COR-L47 (cell line): ENCODE data around the gene HKDC1.
"Not testable (repeated sequence)": the region's sequence is repeated elsewhere in the genome, so short reads cannot be mapped to it uniquely, and the experiment has no call there.

Experiments
- DNase-seq: peaks from one replicate; lab custom pipeline; 2025; lab: John Stamatoyannopoulos, UW

HKDC1 gene

GRCh38 chr10:69278446-69278963 lies 58.4 kb downstream of the HKDC1 start, which contains the start of gene HK1:
Gene HK1 (plus strand): TSS chr10:69278496.
- no peak for DNase-seq

- no peak for DNase-seq
Observed at GRCh38 chr10:69279110-69279509, 59.0 kb downstream of the HKDC1 start.

DNA sequence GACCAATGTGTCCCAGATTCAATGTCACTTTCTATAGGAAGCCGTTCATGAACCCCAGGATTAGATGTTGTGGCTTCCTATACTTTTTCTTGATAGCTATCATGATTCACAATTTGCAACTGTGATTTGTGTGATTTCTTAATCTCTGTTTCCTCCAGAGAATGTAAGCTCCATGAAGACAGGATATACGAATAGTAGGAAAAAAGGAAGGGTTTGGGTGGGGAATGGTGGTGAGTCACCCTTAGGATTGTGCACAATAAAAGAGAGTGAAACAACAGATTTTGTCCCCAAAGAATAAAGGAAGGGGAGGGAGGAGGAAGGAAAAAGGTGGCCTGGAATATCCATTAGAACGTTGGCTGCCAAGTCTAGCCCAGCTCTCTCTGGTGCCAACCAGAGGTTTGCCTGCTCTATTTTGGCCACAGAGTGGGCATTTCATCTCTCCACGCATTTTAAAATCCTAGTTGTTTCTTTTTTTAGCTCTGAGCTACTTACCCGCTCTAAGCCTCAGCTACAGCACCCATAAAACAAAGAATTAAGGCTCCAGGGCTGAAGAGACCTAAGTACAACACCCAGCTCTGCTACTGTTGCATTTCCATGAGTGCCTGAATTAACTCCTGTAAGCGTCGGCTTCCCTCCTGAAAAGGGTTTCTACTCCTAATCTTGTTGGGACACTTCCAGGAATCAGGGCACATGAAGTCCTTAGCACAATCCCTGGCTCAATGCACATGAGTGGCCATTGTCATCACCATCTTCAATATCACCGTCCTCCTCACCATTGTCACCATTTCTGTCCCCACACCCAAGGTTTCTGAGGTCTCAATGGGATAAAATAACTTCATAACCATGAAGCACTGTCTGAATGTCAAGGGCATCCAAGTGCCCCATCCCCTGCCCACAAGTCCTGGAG lies 61.6 kb downstream of the HKDC1 start:
- no peak for DNase-seq

DNA sequence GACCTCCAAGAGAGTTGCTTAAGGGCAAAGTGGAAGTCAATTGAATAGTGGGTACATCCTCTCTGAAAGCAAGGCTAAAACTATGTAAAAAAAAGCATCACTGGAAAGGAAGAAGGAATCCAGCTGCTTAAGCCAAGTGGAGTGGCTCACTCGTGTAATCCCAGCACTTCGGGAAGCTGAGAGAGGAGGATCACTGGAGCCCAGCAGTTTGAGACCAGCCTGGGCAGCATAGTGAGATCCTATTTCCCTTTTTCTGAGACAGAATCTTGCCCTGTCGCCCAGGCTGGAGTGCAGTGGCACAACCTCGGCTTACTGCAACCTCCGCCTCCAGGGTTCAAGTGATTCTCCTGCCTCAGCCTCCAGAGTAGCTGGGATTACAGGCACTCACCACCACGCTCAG lies 64.3 kb downstream of the HKDC1 start:
- DNase-seq, result not testable (repeated sequence)

DNA sequence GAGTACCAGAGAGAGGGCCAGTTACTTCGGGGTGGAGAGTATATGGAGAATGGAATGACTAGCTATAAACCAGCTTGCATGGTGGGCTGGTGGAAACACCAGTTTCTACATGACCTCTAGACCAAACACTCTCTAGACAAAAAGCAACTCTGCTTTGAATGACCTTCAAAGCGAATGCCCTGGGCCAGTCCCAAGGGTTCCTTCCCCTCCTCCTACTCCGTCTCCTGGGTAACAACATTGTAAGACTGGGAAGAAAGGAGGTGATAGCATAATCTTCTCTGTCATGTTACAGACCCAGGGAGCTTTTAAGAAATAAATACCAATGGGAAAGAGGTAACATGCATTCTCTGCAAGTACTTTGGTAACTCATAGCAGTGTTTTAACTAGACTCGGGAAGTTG lies 65.6 kb downstream of the HKDC1 start:
- DNase-seq, result no peak

GRCh38 chr10:69287181-69287580 lies 67.0 kb downstream of the HKDC1 start:
- DNase-seq, result no peak

- no peak for DNase-seq
Observed at GRCh38 chr10:69290993-69291392, 70.9 kb downstream of the HKDC1 start.

GRCh38 chr10:69292459-69292858 lies 72.3 kb downstream of the HKDC1 start:
- no peak for DNase-seq

- DNase-seq, result no peak
Observed at GRCh38 chr10:69295027-69295636, 75.0 kb downstream of the HKDC1 start.

DNA sequence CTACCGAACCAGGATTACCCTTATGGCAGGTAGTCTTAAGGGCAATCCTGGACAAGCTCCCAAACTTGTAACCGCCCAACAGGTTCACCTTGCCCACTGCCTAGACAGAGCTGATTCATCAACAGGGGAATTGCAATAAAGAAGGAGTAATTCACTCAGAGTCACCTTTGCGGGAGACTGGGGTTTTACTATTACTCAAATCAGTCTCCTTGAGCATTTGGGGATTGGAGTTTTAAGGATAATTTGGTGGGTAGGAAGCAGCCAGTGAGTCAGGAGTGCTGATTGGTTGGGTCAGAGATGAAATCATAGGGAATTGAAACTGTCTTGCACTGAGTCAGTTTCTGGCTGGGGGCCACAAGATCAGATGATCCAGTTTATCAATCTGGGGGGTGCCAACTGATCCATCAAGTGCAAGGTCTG lies 83.5 kb downstream of the HKDC1 start:
- DNase-seq, result no peak

DNA sequence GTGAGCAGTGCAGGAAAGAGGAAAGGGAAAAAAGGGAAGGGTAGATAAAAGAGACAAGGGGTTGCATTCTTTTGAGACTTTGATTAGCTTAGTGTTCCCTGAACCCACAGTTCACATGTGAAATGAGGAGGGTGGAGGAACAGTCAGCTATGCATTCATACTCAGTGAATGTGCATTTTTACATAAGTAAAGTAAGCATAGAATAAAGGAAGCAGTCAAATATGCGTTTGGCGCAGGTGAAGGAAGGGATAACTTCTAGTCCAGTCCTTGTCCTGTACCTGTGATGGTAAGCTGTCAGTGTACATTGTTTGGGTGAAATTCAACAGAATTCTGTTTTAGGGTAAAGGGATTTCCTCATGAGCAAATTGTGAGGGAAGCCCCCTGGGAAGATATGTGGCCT lies 86.3 kb downstream of the HKDC1 start:
- DNase-seq, result no peak

- DNase-seq, result no peak
Observed at GRCh38 chr10:69307434-69307833, 87.3 kb downstream of the HKDC1 start.

DNA sequence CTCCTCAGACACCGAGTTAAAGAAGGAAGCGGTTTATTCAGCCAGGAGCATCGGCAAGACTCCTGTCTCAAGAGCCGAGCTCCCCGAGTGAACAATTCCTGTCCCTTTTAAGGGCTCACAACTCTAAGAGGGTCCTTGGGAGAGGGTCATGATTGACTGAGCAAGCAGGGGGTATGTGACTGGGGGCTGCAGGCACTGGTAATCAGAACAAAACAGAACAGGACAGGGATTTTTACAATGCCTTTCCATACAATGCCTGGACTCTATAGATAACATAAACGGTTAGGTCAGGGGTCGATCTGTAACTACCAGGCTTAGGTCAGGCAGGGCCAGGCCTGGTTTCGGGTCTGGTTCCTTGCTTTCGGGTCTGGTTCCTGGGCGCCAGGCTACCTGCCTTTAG lies 88.2 kb downstream of the HKDC1 start:
- DNase-seq, result not testable (repeated sequence)

GRCh38 chr10:69311309-69311708 lies 91.2 kb downstream of the HKDC1 start:
- no peak for DNase-seq

- no peak for DNase-seq
Observed at GRCh38 chr10:69312528-69312927, 92.4 kb downstream of the HKDC1 start.

DNA sequence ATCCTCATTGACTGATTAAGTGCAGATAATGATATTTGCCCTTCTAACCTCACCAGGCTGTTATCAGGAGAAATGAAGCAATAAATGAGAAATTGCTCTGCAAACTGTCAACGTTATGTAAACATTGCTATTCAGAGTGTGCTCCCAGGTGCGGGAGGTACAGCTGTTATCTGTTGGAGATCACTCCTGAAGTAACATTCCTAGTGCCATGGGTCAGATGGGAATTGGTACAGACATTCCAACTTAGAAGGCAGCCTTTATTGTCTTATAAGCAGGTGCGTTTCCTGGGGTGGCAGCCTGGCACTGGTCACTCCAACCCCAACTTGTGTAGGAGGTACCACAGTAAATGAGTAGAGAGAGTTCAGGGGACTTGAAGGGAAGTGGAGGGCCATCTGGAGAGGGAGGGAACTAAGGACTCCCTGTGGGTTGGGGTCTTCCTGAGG lies 95.0 kb downstream of the HKDC1 start:
- no peak for DNase-seq

DNA sequence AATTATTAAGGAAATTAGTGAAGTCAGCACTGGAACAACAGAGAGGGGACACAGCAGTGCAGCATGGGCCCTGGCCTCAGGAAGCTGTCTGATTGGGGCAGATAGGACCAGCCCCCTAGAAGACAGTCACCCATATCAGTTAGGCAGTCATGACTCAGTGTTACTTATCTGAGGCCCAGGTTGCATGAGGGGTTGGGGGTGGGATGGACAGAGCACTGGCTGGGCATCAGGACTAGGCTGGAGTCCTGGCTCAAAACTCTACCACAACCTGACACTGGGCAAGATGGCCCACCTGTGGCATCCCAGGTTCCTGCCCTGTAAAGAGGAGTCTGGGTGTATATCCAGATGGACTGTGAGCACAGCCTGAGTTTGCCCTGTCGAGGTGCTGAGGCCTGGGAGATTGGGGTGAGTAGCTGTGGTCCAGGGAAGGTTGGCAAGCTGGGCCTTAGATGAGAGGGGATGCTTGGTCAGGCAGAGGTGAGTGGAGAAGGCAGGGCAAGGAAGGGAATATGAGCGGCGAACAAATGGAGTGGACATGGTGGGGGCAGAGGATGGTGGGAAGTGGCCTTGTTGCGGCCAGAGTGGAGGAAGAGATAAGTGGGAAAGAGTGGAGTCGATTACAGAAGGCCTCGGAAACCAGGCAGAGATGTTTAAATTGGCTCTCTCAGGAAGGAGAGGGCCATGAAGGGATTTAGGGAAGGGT lies 95.6 kb downstream of the HKDC1 start:
- no peak for DNase-seq

- no peak for DNase-seq
Observed at GRCh38 chr10:69316313-69317059, 96.4 kb downstream of the HKDC1 start.
